HepG2 (cell line): ENCODE data around the gene ZSCAN5C. TPM values are rescaled to one million over a fixed set of nuclear protein-coding genes. Genes with fewer than 3 reads are reported as not detected.

Source experiments
- AGO1 ChIP-seq: fragments of 200-400 bp; formaldehyde crosslinking; IDR thresholded peaks from 2 replicates; pipeline ENCODE4 v1.6.1; 2017; ENCODE audit warnings: mild to moderate bottlenecking, low read depth, low read length, moderate library complexity; ENCODE audit not compliant: poor library complexity, severe bottlenecking
- AKAP8 ChIP-seq: sonication (generic); formaldehyde crosslinking; IDR thresholded peaks from 2 replicates; pipeline ENCODE4 v1.5.1; 2020; ENCODE audit warnings: mild to moderate bottlenecking, missing genetic modification reagents
- ARNTL ChIP-seq: sonication (generic); formaldehyde crosslinking; IDR thresholded peaks from 2 replicates; pipeline ENCODE4 v1.4.0; 2020; ENCODE audit warnings: mild to moderate bottlenecking, missing genetic modification reagents
- CAMTA2 ChIP-seq: sonication (generic); formaldehyde crosslinking; IDR thresholded peaks from 2 replicates; pipeline ENCODE4 v1.4.0; 2020; ENCODE audit warnings: mild to moderate bottlenecking, missing genetic modification reagents, borderline replicate concordance
- ELF1 ChIP-seq: sonication (generic); formaldehyde crosslinking; IDR thresholded peaks from 2 replicates; pipeline ENCODE4 v1.4.0; 2020; ENCODE audit warnings: missing genetic modification reagents
- ELF3 ChIP-seq: IDR thresholded peaks from 2 replicates; pipeline ENCODE4 v1.6.1; 2016; ENCODE audit warnings: missing genetic modification reagents, missing compliant biosample characterization
- EP300 ChIP-seq, 3 experiments: sonication (generic) in 1 of 3; formaldehyde crosslinking in 1 of 3; IDR thresholded peaks; 2 replicates each; pipeline versions ENCODE4 v1.5.1 to v1.6.1; 2011 to 2020; ENCODE audit warnings: low read depth in 2 of 3, low read length in 2 of 3, borderline replicate concordance in 1 of 3, improper control_type of control experiment in 1 of 3, mild to moderate bottlenecking in 1 of 3, missing genetic modification reagents in 1 of 3, moderate library complexity in 1 of 3
- ERF ChIP-seq: IDR thresholded peaks from 2 replicates; pipeline ENCODE4 v1.6.1; 2018; ENCODE audit warnings: missing biosample characterization, missing genetic modification reagents
- HOXA3 ChIP-seq: sonication (generic); formaldehyde crosslinking; IDR thresholded peaks from 2 replicates; pipeline ENCODE4 v1.5.0; 2020; ENCODE audit warnings: missing genetic modification reagents
- KDM4B ChIP-seq: sonication (generic); formaldehyde crosslinking; IDR thresholded peaks from 2 replicates; pipeline ENCODE4 v1.4.0; 2020; ENCODE audit warnings: missing genetic modification reagents
- MEIS2 ChIP-seq: sonication (generic); formaldehyde crosslinking; IDR thresholded peaks from 2 replicates; pipeline ENCODE4 v1.9.0; 2021; ENCODE audit warnings: mild to moderate bottlenecking, missing genetic modification reagents
- MXI1 ChIP-seq: IDR thresholded peaks from 3 replicates; pipeline ENCODE4 v1.6.1; 2012; ENCODE audit warnings: low read depth, low read length, inconsistent platforms, borderline replicate concordance
- MYC ChIP-seq: sonication (generic); formaldehyde crosslinking; IDR thresholded peaks from 2 replicates; pipeline ENCODE4 v1.9.0; 2021; ENCODE audit warnings: missing genetic modification reagents, borderline replicate concordance
- MYNN ChIP-seq: sonication (generic); formaldehyde crosslinking; IDR thresholded peaks from 2 replicates; pipeline ENCODE4 v1.4.0; 2020; ENCODE audit warnings: mild to moderate bottlenecking, low read depth, missing genetic modification reagents
- NFYC ChIP-seq: IDR thresholded peaks from 2 replicates; pipeline ENCODE4 v1.6.1; 2016; ENCODE audit warnings: missing genetic modification reagents, missing compliant biosample characterization
- RORA ChIP-seq: sonication (generic); formaldehyde crosslinking; IDR thresholded peaks from 2 replicates; pipeline ENCODE4 v1.5.0; 2020; ENCODE audit warnings: mild to moderate bottlenecking, missing genetic modification reagents, moderate library complexity
- SOX6 ChIP-seq, 2 experiments: fragments of 450-650 bp in 1 of 2; sonication (generic) in 1 of 2; formaldehyde crosslinking in 1 of 2; IDR thresholded peaks; 2 replicates each; pipeline versions ENCODE4 v1.4.0 to v1.6.1; 2017 to 2020; ENCODE audit warnings: antibody characterized with exemption in 1 of 2, mild to moderate bottlenecking in 1 of 2, missing genetic modification reagents in 1 of 2
- TFE3 ChIP-seq: IDR thresholded peaks from 2 replicates; pipeline ENCODE4 v1.6.1; 2016
- ZNF138 ChIP-seq: sonication (generic); formaldehyde crosslinking; IDR thresholded peaks from 2 replicates; pipeline ENCODE4 v1.5.0; 2020; ENCODE audit warnings: mild to moderate bottlenecking, low read depth, missing genetic modification reagents
- ZNF44 ChIP-seq: sonication (generic); formaldehyde crosslinking; IDR thresholded peaks from 2 replicates; pipeline ENCODE4 v1.5.1; 2020; ENCODE audit warnings: mild to moderate bottlenecking, missing genetic modification reagents
- ZNF773 ChIP-seq: sonication (generic); formaldehyde crosslinking; IDR thresholded peaks from 2 replicates; pipeline ENCODE4 v1.4.0; 2020; ENCODE audit warnings: missing genetic modification reagents, borderline replicate concordance
- polyA plus RNA-seq, 8 experiments: library from polyadenylated mRNA; depleted of rRNA in 3 of 8; stranded (reverse) in 7 of 8; unstranded in 1 of 8; fragments of >200 nt; fragmentation: Illumina TruSeq in 4 of 8; extraction: Trizol in 4 of 8; gene quantifications; 2 replicates each; pipeline versions ENCODE4 v1.2.1 to v1.2.3, GENCODE V29; 2011 to 2016; ENCODE audit warnings: low read depth in 4 of 8, missing spikeins in 1 of 8, mixed read lengths in 1 of 8; ENCODE audit not compliant: insufficient read depth in 1 of 8
- total RNA-seq, 5 experiments: library from RNA; depleted of rRNA; stranded (reverse); fragments of >200 nt; fragmentation: Illumina TruSeq; extraction: Trizol; gene quantifications; 2 replicates each; pipeline ENCODE4 v1.2.3, GENCODE V29; 2016; ENCODE audit warnings: low read depth in 1 of 5
- TF ChIP-seq, protein P1 (sequence below), 2 experiments: sonication (generic) in 1 of 2; formaldehyde crosslinking in 1 of 2; IDR thresholded peaks; 2 replicates each; pipeline versions ENCODE4 v1.4.0 to v1.6.1; 2016 to 2020; ENCODE audit warnings: borderline replicate concordance in 1 of 2, low read depth in 1 of 2, mild to moderate bottlenecking in 1 of 2, missing genetic modification reagents in 1 of 2

ZSCAN5C gene
- total and polyA plus RNA-seq, 2 of the 13 experiments (the other 11 are each of a cell fraction or from before 2014, with no cell fraction given), result not detected

DNA sequence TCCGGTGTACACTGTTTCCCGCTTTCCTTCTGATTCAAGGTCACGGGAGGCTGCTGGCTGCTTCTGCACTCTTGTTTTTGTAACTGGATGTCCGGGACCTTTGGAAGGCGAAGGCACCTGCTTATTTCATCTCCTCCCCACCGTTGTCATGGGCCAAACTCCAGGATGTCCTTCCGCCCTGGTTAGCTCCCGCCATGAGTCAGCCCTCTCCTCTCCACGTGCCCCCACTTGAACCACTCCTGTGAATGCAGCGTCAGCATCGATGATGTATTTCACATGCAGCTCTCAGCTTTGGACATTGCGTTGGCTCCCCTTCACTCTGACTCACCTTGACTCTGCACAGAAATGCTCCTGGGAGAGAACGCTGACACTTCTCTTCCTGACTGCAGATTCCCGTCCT lies 31.8 kb upstream of the ZSCAN5C start (continued):
- TF ChIP-seq KDM4B (CRISPR knock-in tag) (0 out of 2 replicates have a peak, but pooled peaks have one; percentile 50), MYNN (CRISPR knock-in tag) (peak; percentile 66; the same call in 1 of the 2 replicates), ARNTL (CRISPR knock-in tag) (peak; percentile 87), NFYC (CRISPR knock-in tag) (peak; percentile 45), TFE3 (CRISPR knock-in tag) (peak; percentile 58; the same call in 1 of the 2 replicates), CAMTA2 (CRISPR knock-in tag) (no peak), MEIS2 (CRISPR knock-in tag) (peak; percentile 33; the same call in 1 of the 2 replicates), ZNF44 (CRISPR knock-in tag) (no peak), ELF1 (CRISPR knock-in tag) (peak; percentile 57; the same call in 1 of the 2 replicates), ZNF138 (no peak), MXI1 (peak; percentile 94; the same call in 2 of the 3 replicates), SOX6 (IDR thresholded peaks at IDR 0.05) (no peak), SOX6 (CRISPR knock-in tag; IDR thresholded peaks at IDR 0.05) (0 out of 2 replicates have a peak, but pooled peaks have one; percentile 25), RORA (no peak), ELF3 (CRISPR knock-in tag) (peak; percentile 79), EP300 (IDR thresholded peaks at IDR 0.05; ENCODE audit: low read depth in 2 of 2, low read length in 2 of 2) (0 out of 4 replicates have a peak, but pooled peaks of 1 of the 2 experiments have one; percentile 22), EP300 (CRISPR knock-in tag; IDR thresholded peaks at IDR 0.05; ENCODE audit: borderline replicate concordance) (peak; percentile 62; the same call in 1 of the 2 replicates), AGO1 (no peak), ERF (CRISPR knock-in tag) (peak; percentile 83; the same call in 1 of the 2 replicates), ZNF773 (no peak), MYC (CRISPR knock-in tag) (peak; percentile 88), HOXA3 (peak; percentile 81), AKAP8 (CRISPR knock-in tag) (no peak)
- TF ChIP-seq, protein P1, sequence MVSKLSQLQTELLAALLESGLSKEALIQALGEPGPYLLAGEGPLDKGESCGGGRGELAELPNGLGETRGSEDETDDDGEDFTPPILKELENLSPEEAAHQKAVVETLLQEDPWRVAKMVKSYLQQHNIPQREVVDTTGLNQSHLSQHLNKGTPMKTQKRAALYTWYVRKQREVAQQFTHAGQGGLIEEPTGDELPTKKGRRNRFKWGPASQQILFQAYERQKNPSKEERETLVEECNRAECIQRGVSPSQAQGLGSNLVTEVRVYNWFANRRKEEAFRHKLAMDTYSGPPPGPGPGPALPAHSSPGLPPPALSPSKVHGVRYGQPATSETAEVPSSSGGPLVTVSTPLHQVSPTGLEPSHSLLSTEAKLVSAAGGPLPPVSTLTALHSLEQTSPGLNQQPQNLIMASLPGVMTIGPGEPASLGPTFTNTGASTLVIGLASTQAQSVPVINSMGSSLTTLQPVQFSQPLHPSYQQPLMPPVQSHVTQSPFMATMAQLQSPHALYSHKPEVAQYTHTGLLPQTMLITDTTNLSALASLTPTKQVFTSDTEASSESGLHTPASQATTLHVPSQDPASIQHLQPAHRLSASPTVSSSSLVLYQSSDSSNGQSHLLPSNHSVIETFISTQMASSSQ (IDR thresholded peaks at IDR 0.05; ENCODE audit: low read depth), result no peak
- TF ChIP-seq, protein P1 (CRISPR knock-in tag; IDR thresholded peaks at IDR 0.05; ENCODE audit: borderline replicate concordance), result no peak
